Measurements from ENCODE around the gene PPP1R16B.

PPP1R16B gene

GRCh38 chr20:38902601-38903000 lies 97.1 kb downstream of the PPP1R16B start:
- DNase-seq = no peak

- DNase-seq = no peak
Observed at GRCh38 chr20:38903335-38903734, 97.8 kb downstream of the PPP1R16B start.

- no peak for DNase-seq
Observed at GRCh38 chr20:38905375-38905774, 99.9 kb downstream of the PPP1R16B start.

- DNase-seq = no peak
Observed at GRCh38 chr20:38907918-38908677, 102.6 kb downstream of the PPP1R16B start.

GRCh38 chr20:38915355-38915754 lies 109.9 kb downstream of the PPP1R16B start:
- DNase-seq = no peak

GRCh38 chr20:38917657-38918056 lies 112.2 kb downstream of the PPP1R16B start:
- no peak for DNase-seq

- DNase-seq = no peak
Observed at GRCh38 chr20:38918172-38918571, 112.7 kb downstream of the PPP1R16B start.

- no peak for DNase-seq
Observed at GRCh38 chr20:38919683-38920082, 114.2 kb downstream of the PPP1R16B start.

GRCh38 chr20:38920411-38920810 lies 114.9 kb downstream of the PPP1R16B start:
- DNase-seq = no peak

- DNase-seq = no peak
Observed at GRCh38 chr20:38920851-38921250, 115.4 kb downstream of the PPP1R16B start.

- no peak for DNase-seq
Observed at GRCh38 chr20:38924718-38925117, 119.2 kb downstream of the PPP1R16B start.

- peak; percentile 99 for DNase-seq
Observed at GRCh38 chr20:38926142-38926933, 120.8 kb downstream of the PPP1R16B start, which contains the start of gene FAM83D. Gene FAM83D (plus strand): TSS chr20:38926417. CDS start chr20:38926443, 26 bp downstream.

- peak; percentile 67 for DNase-seq
Observed at GRCh38 chr20:38926934-38927616, 121.6 kb downstream of the PPP1R16B start.

- no peak for DNase-seq
Observed at GRCh38 chr20:38927902-38928578, 122.5 kb downstream of the PPP1R16B start.

GRCh38 chr20:38930242-38930569 lies 124.7 kb downstream of the PPP1R16B start:
- DNase-seq = no peak

- no peak for DNase-seq
Observed at GRCh38 chr20:38931984-38932383, 126.5 kb downstream of the PPP1R16B start.

GRCh38 chr20:38932457-38933120 lies 127.1 kb downstream of the PPP1R16B start:
- DNase-seq = no peak

GRCh38 chr20:38934530-38934929 lies 129.0 kb downstream of the PPP1R16B start:
- DNase-seq = no peak

GRCh38 chr20:38935285-38935684 lies 129.8 kb downstream of the PPP1R16B start:
- no peak for DNase-seq

GRCh38 chr20:38935967-38936407 lies 130.5 kb downstream of the PPP1R16B start:
- no peak for DNase-seq

- no peak for DNase-seq
Observed at GRCh38 chr20:38937000-38937399, 131.5 kb downstream of the PPP1R16B start.

GRCh38 chr20:38937978-38938473 lies 132.5 kb downstream of the PPP1R16B start:
- DNase-seq = no peak
